Tongue (tissue), 2 donors: ENCODE results near the gene TPRKB. TPM values are rescaled to one million over a fixed set of nuclear protein-coding genes. Genes with fewer than 3 reads are reported as not detected.
A peak's percentile ranks its signal among the peaks of the same experiment; 100 is the strongest.
"Not testable (repeated sequence)": the region's sequence is repeated elsewhere in the genome, so short reads cannot be mapped to it uniquely, and the experiment has no call there.

ENCODE experiments used
- DNase-seq: peaks from one replicate; pipeline ENCODE4 v3.0.0-alpha.2; 2015
- total RNA-seq: library from RNA; depleted of rRNA; stranded (reverse); fragments of >200 nt; gene quantifications from one replicate; pipeline ENCODE4 v1.2.3, GENCODE V29; 2014

The TPRKB gene
- 26.5 TPM for total RNA-seq

GRCh38 chr2:73736855-73737779 lies at the start of gene TPRKB:
TPRKB (minus strand) TSS chr2:73737345; CDS start chr2:73734569, 2,776 bp downstream.
- DNase-seq: peak; percentile 99

DNA sequence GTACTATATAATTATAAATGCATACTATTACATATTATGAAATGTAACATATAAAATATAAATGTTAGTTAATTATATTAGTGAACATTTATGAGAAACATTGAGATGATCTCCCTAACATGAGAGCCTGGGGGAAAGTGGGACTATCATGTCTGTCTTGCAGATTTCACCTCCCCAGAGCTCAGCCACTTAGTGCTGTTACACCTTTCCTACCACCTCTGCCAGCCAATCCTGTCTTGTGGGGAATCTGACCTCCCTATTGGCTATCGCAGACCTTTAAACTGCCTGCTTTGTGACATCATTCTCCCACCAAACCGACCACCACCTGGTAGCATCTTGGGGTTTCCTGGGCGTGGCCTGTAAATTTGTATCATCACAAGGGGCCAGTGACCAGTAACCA lies 46.7 kb upstream of the TPRKB start, which contains the start of gene C2orf78:
TSS of gene C2orf78 (plus strand) at position 301 of the 400 bp plus-strand sequence. CDS start 127 bp downstream, outside the sequence.
- DNase-seq: not testable (repeated sequence)

DNA sequence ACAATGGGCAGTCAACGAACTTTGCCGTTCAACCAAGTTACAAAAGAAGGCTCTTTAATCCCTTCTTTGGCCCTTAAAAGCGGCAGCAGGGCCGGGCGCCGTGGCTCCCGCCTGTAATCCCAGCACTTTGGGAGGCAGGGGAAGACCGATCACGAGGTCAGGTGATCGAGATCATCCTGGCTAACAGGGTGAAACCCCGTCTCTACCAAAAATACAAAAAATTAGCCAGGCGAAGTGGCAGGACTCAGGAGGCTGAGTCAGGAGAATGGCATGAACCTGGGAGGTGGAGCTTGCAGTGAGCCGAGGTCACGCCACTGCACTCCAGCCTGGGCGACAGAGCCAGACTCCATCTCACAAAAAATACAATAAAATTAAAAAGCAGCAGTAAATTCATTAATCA lies 46.3 kb upstream of the TPRKB start:
- not testable (repeated sequence) for DNase-seq

DNA sequence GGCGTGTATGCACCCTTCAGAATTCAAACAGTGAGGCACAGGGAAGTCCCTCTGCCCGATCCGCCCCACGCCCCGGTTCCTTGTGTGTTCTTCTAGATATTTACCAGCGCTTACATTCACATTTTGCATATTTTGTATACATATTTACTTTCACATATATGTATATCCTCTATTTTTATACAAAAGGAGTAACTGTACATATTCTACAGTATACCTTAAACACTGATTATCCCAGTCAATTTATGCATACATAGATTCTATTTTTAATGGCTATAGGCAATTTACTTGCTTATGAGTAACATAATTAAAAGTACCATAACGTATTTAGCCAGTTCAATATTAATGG lies 43.1 kb upstream of the TPRKB start:
- DNase-seq: no peak

DNA sequence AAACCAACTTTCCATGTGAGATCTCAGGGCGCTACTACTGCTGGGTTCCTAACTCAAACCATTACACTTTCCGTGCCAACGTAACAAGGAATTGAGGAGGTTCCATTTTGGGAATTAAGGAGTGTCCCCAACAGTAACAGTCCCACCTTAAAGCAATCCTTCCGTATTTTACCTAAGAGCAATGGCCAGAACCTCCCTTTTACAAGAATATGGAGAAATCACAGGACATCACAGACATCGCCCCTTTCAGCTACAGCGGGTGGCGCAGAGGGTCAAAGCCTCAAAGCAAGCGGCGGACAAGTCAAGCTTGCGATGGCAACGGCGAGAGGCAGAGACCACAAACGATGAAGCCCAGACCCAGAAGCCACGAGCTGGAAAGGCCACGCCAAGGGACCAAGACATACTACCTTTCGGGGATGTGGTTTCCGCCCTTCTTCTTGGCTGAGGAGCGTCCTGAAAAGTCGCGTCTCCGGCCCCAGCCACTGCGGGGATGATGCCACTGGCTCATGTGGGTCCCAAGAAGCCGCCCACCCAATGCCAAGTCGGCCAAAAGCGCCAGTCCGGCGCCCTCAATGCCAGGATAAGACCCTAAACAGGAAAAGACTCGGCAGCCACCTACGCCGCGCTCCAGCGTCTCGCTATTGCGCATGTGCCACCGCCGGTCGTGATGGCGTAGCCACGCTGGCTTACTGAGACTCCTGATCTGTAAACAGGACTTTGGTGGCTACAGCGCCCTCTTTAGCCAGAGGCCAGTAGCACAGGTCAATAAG lies 42.5 kb upstream of the TPRKB start, which contains the start of gene DUSP11:
TSS of gene DUSP11 (minus strand) at position 637 of the 770 bp plus-strand sequence. CDS start at position 508, 129 bp downstream.
- DNase-seq: peak; percentile 98

GRCh38 chr2:73778867-73779466 lies 41.8 kb upstream of the TPRKB start:
- not testable (repeated sequence) for DNase-seq

DNA sequence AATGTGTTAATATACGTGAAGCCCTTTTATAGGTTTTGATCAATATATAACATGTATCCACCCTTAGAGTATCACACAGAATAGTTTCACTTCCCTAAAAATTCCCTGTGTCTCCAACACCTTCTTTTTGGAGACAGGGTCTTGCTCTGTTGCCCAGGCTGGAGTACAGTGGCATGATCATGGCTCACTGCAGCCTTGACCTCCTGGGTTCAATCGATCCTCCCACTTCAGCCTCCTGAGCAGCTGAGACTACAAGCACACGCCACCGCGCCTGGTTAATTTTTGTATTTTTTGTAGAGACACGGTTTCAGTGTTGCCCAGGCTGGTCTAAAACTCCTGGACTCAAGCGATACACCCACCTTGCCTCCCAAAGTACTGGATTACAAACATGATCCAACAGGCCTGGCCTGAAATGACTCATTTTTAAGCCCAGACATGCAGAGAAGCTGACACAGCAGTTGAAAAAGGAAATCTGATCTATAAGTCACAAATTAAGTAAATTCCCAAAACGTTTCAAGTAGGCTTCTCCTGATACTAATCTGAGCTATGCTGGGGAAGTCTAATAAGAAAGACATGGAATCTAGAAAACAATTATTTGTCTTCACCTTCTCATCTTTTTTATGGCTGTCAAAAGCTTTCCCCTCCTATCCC lies 39.8 kb upstream of the TPRKB start:
- DNase-seq: no peak

DNA sequence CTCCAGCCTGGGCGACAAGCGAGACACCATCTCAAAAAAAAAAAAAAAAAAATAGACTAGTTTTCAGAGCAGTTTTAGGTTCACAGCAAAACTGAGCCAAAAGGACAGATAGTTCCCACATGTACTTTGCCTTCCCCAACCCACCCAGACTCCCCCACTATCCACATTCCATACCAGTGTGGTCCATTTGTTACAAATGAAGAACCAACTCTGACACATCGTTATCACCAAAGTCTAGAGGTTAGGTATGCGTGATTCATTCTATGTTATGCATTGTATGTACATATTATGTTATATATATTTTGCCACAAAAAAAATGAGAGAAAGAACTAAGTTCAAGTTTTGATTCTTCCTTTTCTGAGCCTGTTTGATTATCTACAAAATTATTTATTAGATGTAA lies 39.2 kb upstream of the TPRKB start:
- DNase-seq: no peak

GRCh38 chr2:73772819-73773218 lies 35.7 kb upstream of the TPRKB start:
- DNase-seq: no peak

DNA sequence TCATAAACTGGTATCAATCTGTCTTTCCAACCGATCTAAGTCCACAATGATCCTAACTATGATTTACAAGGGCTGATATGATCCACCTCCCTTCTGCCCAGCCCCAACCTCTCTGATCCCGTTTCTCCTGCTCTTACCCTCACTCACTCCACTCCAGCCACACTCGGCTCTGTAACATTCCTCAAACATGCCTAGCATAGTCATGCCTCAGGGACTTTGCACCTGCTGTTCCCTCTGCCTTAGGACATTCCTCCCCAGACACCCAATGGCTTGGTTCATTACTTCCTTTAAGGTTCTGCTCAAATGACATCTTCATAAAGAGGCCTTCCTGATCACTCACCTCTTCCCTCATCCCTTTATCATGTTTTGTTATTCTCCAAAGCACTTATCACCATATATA lies 33.6 kb upstream of the TPRKB start:
- DNase-seq: no peak

GRCh38 chr2:73766994-73767393 lies 29.8 kb upstream of the TPRKB start:
- no peak for DNase-seq

DNA sequence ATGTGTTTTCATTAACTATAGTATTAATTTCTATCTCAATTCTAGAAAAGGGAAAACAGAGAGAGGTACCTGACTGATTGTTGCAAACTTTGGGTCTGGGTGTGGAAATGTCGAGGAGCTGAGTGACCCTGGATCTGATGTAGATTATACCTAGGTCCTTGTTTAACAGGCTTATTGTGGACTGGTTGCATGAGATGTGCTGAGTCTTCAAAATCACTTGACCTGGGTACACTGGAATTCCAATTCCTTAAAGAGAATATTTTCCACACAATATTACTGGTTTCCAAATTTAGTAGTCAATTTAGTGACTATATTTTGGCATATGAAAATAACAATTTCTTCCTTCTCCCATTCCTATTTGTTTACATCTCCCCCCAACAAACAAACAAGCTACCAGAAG lies 29.2 kb upstream of the TPRKB start:
- DNase-seq: no peak

GRCh38 chr2:73764945-73765344 lies 27.8 kb upstream of the TPRKB start:
- DNase-seq: no peak

DNA sequence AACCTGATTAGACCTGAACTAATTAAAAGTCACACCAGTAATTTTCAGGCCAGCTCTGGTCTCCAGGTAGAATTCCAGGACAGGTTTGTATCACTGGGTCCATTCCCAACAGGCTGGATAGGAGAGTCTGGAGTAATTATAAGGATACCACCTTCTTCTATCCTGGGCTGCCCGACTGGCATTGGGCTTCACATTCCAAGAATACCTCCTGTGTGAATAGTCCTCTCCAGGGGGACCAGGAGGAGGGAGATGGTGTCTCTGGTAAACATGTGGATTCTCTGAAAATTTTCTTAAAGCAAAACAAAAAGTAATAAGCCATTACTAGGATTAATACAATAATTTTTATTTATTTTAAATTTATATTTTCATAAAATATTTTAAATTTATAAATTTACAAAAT lies 25.4 kb upstream of the TPRKB start:
- no peak for DNase-seq

DNA sequence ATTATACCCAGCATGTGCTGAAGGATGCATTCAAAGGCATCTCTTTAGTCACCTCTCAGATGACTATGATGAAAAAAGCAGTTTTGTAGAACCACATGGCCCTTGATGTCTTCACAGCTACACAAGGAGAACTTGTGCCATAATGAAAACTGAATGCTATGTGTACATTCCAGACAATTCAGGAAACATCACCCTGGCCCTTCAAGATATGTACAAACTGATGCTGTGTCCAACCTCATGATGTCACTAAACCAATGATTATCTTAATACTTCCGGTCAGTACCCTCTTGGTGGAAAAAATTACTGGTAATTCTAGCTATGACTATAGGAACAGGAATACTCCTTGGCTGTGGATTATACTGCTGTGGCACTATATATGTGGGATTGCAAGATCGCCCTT lies 22.8 kb upstream of the TPRKB start:
- no peak for DNase-seq

GRCh38 chr2:73759285-73759764 lies 22.2 kb upstream of the TPRKB start:
- no peak for DNase-seq

GRCh38 chr2:73754332-73754731 lies 17.2 kb upstream of the TPRKB start:
- not testable (repeated sequence) for DNase-seq

DNA sequence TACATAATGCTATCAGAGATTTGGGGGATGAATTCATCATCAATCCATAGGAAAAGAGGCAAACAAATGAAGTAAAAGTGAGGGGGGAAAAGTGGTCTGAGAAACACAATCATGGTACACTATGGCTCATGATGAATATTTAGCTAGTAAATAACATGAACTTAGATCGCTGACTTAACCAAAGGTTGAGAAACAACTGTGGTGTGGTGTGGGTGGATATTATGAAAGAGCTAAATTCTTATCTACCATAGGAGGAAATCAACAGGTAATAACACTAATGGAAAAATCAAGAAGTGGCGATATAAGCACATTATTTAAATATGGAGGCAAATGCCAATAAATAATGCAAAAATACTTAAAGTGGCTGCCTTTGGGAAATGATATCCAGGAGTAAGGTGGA lies 12.2 kb upstream of the TPRKB start:
- DNase-seq: no peak

- no peak for DNase-seq
Observed at GRCh38 chr2:73746877-73747208, 9.7 kb upstream of the TPRKB start.

DNA sequence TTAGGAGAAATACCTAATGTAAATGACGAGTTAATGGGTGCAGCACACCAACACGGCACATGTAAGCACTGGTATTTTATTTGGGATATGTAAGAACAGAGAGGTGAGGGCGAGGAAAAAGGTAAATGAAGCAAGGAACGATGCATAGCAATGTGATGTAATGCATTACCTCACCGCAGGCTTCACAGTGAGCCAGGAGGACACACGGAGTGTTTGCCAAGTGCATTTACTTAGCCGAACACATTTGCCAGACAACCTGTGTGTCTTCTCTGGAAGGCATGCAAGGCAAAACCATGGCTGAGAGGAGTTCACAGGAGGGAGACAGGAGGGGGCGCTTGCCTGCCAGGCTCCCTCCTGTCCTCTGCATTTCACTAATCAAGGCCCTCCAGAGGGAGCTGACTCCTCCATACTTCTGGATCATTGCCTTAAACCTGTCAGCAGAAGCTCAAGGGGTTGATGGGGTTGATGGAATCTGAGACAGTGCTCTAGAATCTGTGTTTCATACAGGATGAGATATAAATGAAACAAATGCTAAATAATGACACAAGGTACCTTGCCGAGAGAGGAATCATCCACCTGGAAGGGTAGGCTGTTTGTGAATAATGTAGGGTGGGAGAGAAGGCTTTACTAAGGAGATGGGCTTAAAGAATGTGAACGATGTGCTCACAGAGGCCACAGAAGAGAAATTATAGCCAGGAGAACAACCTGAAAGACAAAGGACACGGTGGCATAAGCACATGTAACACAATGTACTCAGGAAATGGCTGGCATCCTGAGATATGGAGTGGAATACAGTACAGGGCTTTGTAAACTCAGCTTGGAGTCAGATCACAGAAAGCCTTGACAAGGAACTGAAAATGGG lies 9.1 kb upstream of the TPRKB start:
- DNase-seq: no peak

DNA sequence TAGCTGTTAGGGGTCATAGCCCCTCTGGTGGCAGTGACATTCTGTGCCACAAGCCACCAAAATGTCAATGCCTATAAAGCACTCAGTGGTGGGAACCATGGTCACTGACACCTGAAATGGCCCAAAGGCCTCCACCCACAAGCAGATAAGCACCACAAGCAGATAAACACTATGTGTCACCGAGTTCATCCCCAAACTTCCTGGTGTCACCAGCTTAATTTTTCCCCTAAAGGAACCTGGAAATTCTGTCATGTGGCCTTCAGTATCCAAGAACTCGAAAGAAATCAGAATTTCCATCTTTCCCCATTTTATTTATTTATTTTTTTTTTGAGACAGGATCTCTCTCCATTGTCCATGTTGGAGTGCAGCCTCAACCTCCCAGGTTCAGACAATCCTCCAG lies 3.6 kb upstream of the TPRKB start:
- no peak for DNase-seq
